Kidney (tissue), 14 donors: ENCODE results near the gene ZFP92. TPM values are rescaled to one million over a fixed set of nuclear protein-coding genes. Genes with fewer than 3 reads are reported as not detected.
A peak's percentile ranks its signal among the peaks of the same experiment; 100 is the strongest.

ENCODE experiments used
- DNase-seq, 5 donors: peaks; one replicate each; pipeline ENCODE4 v3.0.0-alpha.2; 2013 to 2020
- FAIRE-seq: peaks from 2 replicates; lab custom pipeline; 2012; peaks lifted over from hg19 to GRCh38; lab: Jason Lieb, UNC
- H3K27ac ChIP-seq, 2 donors: one replicate each; pipeline ENCODE4 v1.7.0; 2013; ENCODE audit warnings: low read depth in 2 of 2, low read length in 2 of 2, inconsistent platforms in 1 of 2
- H3K27me3 ChIP-seq: one replicate; pipeline ENCODE4 v1.7.1; 2013; ENCODE audit warnings: low read length, inconsistent platforms; ENCODE audit not compliant: control insufficient read depth, insufficient read depth
- H3K36me3 ChIP-seq, 3 donors: one replicate each; pipeline versions ENCODE4 v1.7.0 to v1.7.1; 2013; ENCODE audit warnings: low read length in 3 of 3, control low read depth in 1 of 3, inconsistent platforms in 1 of 3; ENCODE audit not compliant: insufficient read depth in 3 of 3, control insufficient read depth in 2 of 3
- H3K4me1 ChIP-seq, 3 donors: one replicate each; pipeline versions ENCODE4 v1.7.0 to v1.7.1; 2013; ENCODE audit warnings: low read length in 3 of 3, inconsistent platforms in 1 of 3, low read depth in 1 of 3; ENCODE audit not compliant: control insufficient read depth in 2 of 3, insufficient read depth in 2 of 3
- H3K4me3 ChIP-seq, 3 donors: one replicate each; pipeline versions ENCODE4 v1.7.0 to v1.8.1; 2013; ENCODE audit warnings: low read length in 3 of 3, control low read depth in 1 of 3, inconsistent platforms in 1 of 3
- H3K9ac ChIP-seq, 3 donors: one replicate each; pipeline versions ENCODE4 v1.7.0 to v1.7.1; 2013; ENCODE audit warnings: low read length in 3 of 3, control low read depth in 1 of 3, inconsistent platforms in 1 of 3
- H3K9me3 ChIP-seq, 3 donors: one replicate each; pipeline versions ENCODE4 v1.7.0 to v1.7.1; 2013; ENCODE audit warnings: low read length in 3 of 3, control low read depth in 1 of 3, inconsistent platforms in 1 of 3; ENCODE audit not compliant: control insufficient read depth in 2 of 3, insufficient read depth in 1 of 3
- CTCF ChIP-seq: IDR thresholded peaks from 3 replicates; pipeline ENCODE4 v1.5.1; 2012; ENCODE audit warnings: mild to moderate bottlenecking, moderate library complexity, borderline replicate concordance; ENCODE audit not compliant: insufficient read depth; ENCODE audit errors: extremely low read depth
- intact Hi-C: fragments of 100-400 bp; cut with DNase I; formaldehyde crosslinking; loops from one replicate; pipeline ENCODE4 v1.11.1; 2022
- polyA plus RNA-seq: library from polyadenylated mRNA; stranded (reverse); fragments of 350-450 nt; fragmentation: Illumina TruSeq; extraction: RNeasy Lipid Tissue Mini Kit (QIAGEN cat#74804); gene quantifications from one replicate; pipeline ENCODE4 v1.2.3, GENCODE V29; 2014; ENCODE audit warnings: low read depth, low replicate concordance; ENCODE audit not compliant: insufficient read depth
- total RNA-seq: library from RNA; stranded (reverse); fragmentation: NEBNext Ultra II Directional; extraction: Animal tissue kit (Norgen Biotek cat#: 25700); gene quantifications from one replicate; pipeline ENCODE4 v1.2.1, GENCODE V29; 2021
- donor health status: control.
- donor health status: control.
- donor health status: control.
- donor health status: control.
- donor health status: control.
- donor health status: DM: yes; HTN: yes; CAD: no.
- donor health status: Normal renal cell carcinoma (clear cell type).

ZFP92 gene
- total and polyA plus RNA-seq, 2 donors from 2014 or later = 0.47 to 0.91 TPM

- H3K36me3 ChIP-seq = no peaks in the 10 kb centered on the region
- H3K4me1 ChIP-seq = no peaks in the 10 kb centered on the region
- H3K27ac ChIP-seq = no peak overlapping the region
- TF ChIP-seq CTCF = no peak
- no peak overlapping the region for H3K9ac ChIP-seq
- FAIRE-seq (no peak), DNase-seq (peak in 1 of 5 donors; percentile 17)
- H3K27me3 ChIP-seq = no peaks in the 10 kb centered on the region
- H3K9me3 ChIP-seq = no peaks in the 10 kb centered on the region
- no peak overlapping the region for H3K4me3 ChIP-seq
- intact Hi-C loops = no loop called here
These were observed 43.8 kb downstream of the ZFP92 start for GRCh38 chrX:153454901-153455550.

- Histone ChIP-seq H3K27ac (no peak overlapping the region), H3K4me1 (no peaks in the 10 kb centered on the region), H3K9ac (no peak overlapping the region), H3K4me3 (no peak overlapping the region), H3K36me3 (no peaks in the 10 kb centered on the region), H3K9me3 (no peaks in the 10 kb centered on the region), H3K27me3 (no peaks in the 10 kb centered on the region)
- peak in 1 of 5 donors; percentile 66 for DNase-seq
- intact Hi-C loops = no loop called here
- no peak for FAIRE-seq
- TF ChIP-seq CTCF = no peak
These were observed 44.3 kb downstream of the ZFP92 start for GRCh38 chrX:153455571-153455970.

- no peak for TF ChIP-seq CTCF
- no peaks in the 10 kb centered on the region for H3K9me3 ChIP-seq
- H3K9ac ChIP-seq = no peak overlapping the region
- no peaks in the 10 kb centered on the region for H3K4me1 ChIP-seq
- H3K36me3 ChIP-seq = no peaks in the 10 kb centered on the region
- no peaks in the 10 kb centered on the region for H3K27me3 ChIP-seq
- DNase-seq = peak in 1 of 5 donors; percentile 33
- intact Hi-C loops = no loop called here
- no peak overlapping the region for H3K4me3 ChIP-seq
- FAIRE-seq = no peak
- no peak overlapping the region for H3K27ac ChIP-seq
These were observed 44.9 kb downstream of the ZFP92 start for GRCh38 chrX:153456161-153456560.
